Endodermal cell (in vitro differentiated cells): ENCODE results near the gene PTTG1. TPM values are rescaled to one million over a fixed set of nuclear protein-coding genes. Genes with fewer than 3 reads are reported as not detected.

Experiments
- DNase-seq: peaks from one replicate; pipeline ENCODE4 v3.0.0-alpha.2; 2017
- H3K27ac ChIP-seq: 2 replicates; pipeline ENCODE4 v1.5.1; 2013; ENCODE audit warnings: mild to moderate bottlenecking, low read depth, low read length, moderate library complexity
- H3K27me3 ChIP-seq: 2 replicates; pipeline ENCODE4 v1.6.1; 2013; ENCODE audit warnings: mild to moderate bottlenecking, low read length, moderate library complexity; ENCODE audit not compliant: insufficient read depth, control insufficient read depth, poor library complexity, severe bottlenecking
- H3K36me3 ChIP-seq: 2 replicates; pipeline ENCODE4 v1.7.0; 2013; ENCODE audit warnings: mild to moderate bottlenecking, low read length, moderate library complexity; ENCODE audit not compliant: control insufficient read depth, insufficient read depth
- H3K4me1 ChIP-seq: one replicate; pipeline ENCODE4 v1.7.0; 2013; ENCODE audit warnings: low read length; ENCODE audit not compliant: control insufficient read depth, insufficient read depth
- H3K4me3 ChIP-seq: 2 replicates; pipeline ENCODE4 v1.5.1; 2013; ENCODE audit warnings: mild to moderate bottlenecking, low read length, moderate library complexity
- H3K9ac ChIP-seq: 2 replicates; pipeline ENCODE4 v1.6.1; 2013; ENCODE audit warnings: mild to moderate bottlenecking, low read length, moderate library complexity; ENCODE audit not compliant: poor library complexity, severe bottlenecking; ENCODE audit errors: extremely low read depth
- H3K9me3 ChIP-seq: 2 replicates; pipeline ENCODE4 v1.6.1; 2013; ENCODE audit warnings: mild to moderate bottlenecking, low read length, moderate library complexity; ENCODE audit not compliant: control insufficient read depth
- H3K27ac Mint-ChIP-seq: 2 replicates; pipeline ENCODE4 v1.8.0; 2020; ENCODE audit warnings: mixed read lengths
- H3K27me3 Mint-ChIP-seq: 2 replicates; pipeline ENCODE4 v1.8.0; 2021; ENCODE audit warnings: mild to moderate bottlenecking, mixed read lengths; ENCODE audit not compliant: insufficient read depth
- H3K36me3 Mint-ChIP-seq: 2 replicates; pipeline ENCODE4 v1.8.0; 2020; ENCODE audit warnings: low read depth, mixed read lengths
- H3K4me1 Mint-ChIP-seq: 2 replicates; pipeline ENCODE4 v1.8.0; 2020; ENCODE audit warnings: mixed read lengths
- H3K4me3 Mint-ChIP-seq: 2 replicates; pipeline ENCODE4 v1.8.0; 2020; ENCODE audit warnings: mild to moderate bottlenecking, moderate library complexity, mixed read lengths
- H3K9me3 Mint-ChIP-seq: 2 replicates; pipeline ENCODE4 v1.8.0; 2020; ENCODE audit warnings: mild to moderate bottlenecking, mixed read lengths
- WGBS, 2 experiments: methylation state at CpG; one replicate each; pipeline versions ENCODE4 v1.1.5 to v1.1.7; 2013; ENCODE audit warnings: missing lambda C conversion rate in 2 of 2, mixed read lengths in 1 of 2; ENCODE audit not compliant: insufficient coverage in 1 of 2, insufficient read length in 1 of 2; 5-methylcytosine and 5-hydroxymethylcytosine counted together
- total RNA-seq, 2 donors: library from RNA; stranded (reverse); fragmentation: NEBNext Ultra II Directional in 1 of 2; extraction: Animal tissue kit (Norgen Biotek cat#: 25700) in 1 of 2; gene quantifications; 2 replicates in 1 of 2; 3 replicates in 1 of 2; pipeline ENCODE4 v1.2.1, GENCODE V29; 2021
- TF ChIP-seq, protein P1 (sequence below): fragments of 200-600 bp; sonication (generic); conservative IDR thresholded peaks from 2 replicates; pipeline ENCODE4 v1.5.0; 2021; ENCODE audit warnings: antibody characterized with exemption, mild to moderate bottlenecking

PTTG1 gene
- total RNA-seq, 2 donors from 2014 or later = 121 to 162 TPM

DNA sequence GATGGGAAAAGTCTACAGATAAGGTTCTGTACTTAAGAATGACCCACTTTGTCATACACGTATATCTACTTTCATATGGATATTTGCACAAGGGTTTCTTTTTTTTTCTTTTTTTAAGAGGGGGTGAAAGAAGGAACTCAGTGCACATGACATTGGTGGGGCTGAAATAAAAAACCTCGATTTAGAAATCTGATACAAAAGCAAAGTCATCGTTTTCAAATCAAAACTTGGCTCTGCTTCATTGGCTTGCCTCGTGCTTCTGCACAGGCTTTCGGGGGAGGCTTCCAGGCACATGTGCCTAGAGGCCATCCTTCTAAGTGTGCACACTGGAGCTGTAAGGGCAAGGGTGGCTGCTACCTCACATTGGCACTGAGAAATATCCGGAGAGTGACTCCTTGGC, 31.1 kb downstream of the PTTG1 start:
- H3K4me1 Mint-ChIP-seq = no peaks in the 10 kb centered on the region
- no peaks in the 10 kb centered on the region for H3K27me3 ChIP-seq
- no peak overlapping the region for H3K27ac ChIP-seq
- no peaks in the 10 kb centered on the region for H3K27me3 Mint-ChIP-seq
- 93 to 100% methylated on average over 4 to 6 of the region's 6 CpGs for WGBS, 2 experiments
- no peaks in the 10 kb centered on the region for H3K9me3 Mint-ChIP-seq
- TF ChIP-seq, protein P1, sequence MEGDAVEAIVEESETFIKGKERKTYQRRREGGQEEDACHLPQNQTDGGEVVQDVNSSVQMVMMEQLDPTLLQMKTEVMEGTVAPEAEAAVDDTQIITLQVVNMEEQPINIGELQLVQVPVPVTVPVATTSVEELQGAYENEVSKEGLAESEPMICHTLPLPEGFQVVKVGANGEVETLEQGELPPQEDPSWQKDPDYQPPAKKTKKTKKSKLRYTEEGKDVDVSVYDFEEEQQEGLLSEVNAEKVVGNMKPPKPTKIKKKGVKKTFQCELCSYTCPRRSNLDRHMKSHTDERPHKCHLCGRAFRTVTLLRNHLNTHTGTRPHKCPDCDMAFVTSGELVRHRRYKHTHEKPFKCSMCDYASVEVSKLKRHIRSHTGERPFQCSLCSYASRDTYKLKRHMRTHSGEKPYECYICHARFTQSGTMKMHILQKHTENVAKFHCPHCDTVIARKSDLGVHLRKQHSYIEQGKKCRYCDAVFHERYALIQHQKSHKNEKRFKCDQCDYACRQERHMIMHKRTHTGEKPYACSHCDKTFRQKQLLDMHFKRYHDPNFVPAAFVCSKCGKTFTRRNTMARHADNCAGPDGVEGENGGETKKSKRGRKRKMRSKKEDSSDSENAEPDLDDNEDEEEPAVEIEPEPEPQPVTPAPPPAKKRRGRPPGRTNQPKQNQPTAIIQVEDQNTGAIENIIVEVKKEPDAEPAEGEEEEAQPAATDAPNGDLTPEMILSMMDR = no peak
- H3K27ac Mint-ChIP-seq = no peak overlapping the region
- H3K4me1 ChIP-seq = no peaks in the 10 kb centered on the region
- H3K4me3 ChIP-seq = no peak overlapping the region
- no peaks in the 10 kb centered on the region for H3K36me3 ChIP-seq
- H3K9me3 ChIP-seq = peaks cover 8% of the 10 kb centered on the region
- H3K4me3 Mint-ChIP-seq = no peak overlapping the region
- no peak for DNase-seq
- H3K36me3 Mint-ChIP-seq = no peaks in the 10 kb centered on the region
- no peak overlapping the region for H3K9ac ChIP-seq

DNA sequence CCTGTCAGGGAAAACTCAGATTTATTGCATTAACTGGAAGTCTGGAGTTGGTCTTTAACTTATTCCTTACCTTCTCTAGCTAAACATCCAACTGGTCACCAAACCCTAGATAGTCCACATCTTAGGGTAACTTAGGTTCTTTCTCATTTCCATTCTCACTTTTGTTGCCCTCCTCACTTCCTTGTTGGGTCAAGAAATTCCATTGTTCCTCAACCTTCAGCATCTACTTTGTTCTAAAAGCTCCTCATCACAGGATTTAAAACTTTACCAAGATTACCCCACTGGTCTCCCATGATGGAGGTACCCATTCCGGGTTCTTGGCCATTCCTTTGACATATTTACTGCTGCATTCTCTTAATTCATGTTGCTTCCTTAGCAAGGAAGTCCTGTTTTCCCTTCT, 32.1 kb downstream of the PTTG1 start:
- H3K9ac ChIP-seq = no peak overlapping the region
- H3K9me3 ChIP-seq = peaks cover 5% of the 10 kb centered on the region
- WGBS, 2 experiments = 89 to 93% methylated on average over 1 of the region's 1 CpG
- no peaks in the 10 kb centered on the region for H3K36me3 Mint-ChIP-seq
- H3K27ac ChIP-seq = no peak overlapping the region
- no peaks in the 10 kb centered on the region for H3K4me1 ChIP-seq
- H3K27me3 ChIP-seq = no peaks in the 10 kb centered on the region
- no peak overlapping the region for H3K27ac Mint-ChIP-seq
- no peak overlapping the region for H3K4me3 Mint-ChIP-seq
- H3K27me3 Mint-ChIP-seq = no peaks in the 10 kb centered on the region
- no peaks in the 10 kb centered on the region for H3K4me1 Mint-ChIP-seq
- no peak overlapping the region for H3K4me3 ChIP-seq
- no peaks in the 10 kb centered on the region for H3K9me3 Mint-ChIP-seq
- DNase-seq = no peak
- H3K36me3 ChIP-seq = no peaks in the 10 kb centered on the region
- TF ChIP-seq, protein P1 = no peak

DNA sequence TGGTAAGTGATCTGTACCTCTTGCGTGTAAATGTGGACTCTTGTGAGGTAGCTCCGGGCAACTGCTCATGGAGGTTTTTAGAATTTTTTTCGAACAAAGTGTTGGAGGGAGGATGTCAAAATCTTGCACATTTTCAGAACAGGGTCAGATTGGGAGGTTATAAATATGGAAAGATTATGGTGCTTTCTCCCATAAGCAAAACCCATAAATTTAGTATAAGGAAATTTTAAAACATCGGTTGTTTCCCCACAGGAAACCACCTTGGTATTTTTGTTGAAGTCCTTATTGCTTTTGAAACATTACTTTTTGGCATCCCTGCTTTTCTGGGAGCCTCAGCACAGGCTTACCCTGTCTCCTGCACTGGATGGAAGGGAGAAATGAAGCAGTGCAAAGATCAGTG, 33.9 kb downstream of the PTTG1 start:
- Histone ChIP-seq H3K4me3 (no peak overlapping the region), H3K9ac (no peak overlapping the region), H3K27me3 (no peaks in the 10 kb centered on the region), H3K36me3 (no peaks in the 10 kb centered on the region), H3K27ac (no peak overlapping the region), H3K4me1 (no peaks in the 10 kb centered on the region), H3K9me3 (no peaks in the 10 kb centered on the region)
- TF ChIP-seq, protein P1 = no peak
- H3K27me3 Mint-ChIP-seq = no peaks in the 10 kb centered on the region
- no peak overlapping the region for H3K4me3 Mint-ChIP-seq
- WGBS, 2 experiments = 91 to 96% methylated on average over 3 to 4 of the region's 4 CpGs
- no peaks in the 10 kb centered on the region for H3K9me3 Mint-ChIP-seq
- no peaks in the 10 kb centered on the region for H3K4me1 Mint-ChIP-seq
- no peak overlapping the region for H3K27ac Mint-ChIP-seq
- H3K36me3 Mint-ChIP-seq = no peaks in the 10 kb centered on the region
- no peak for DNase-seq
